ENCODE data around the gene MRPS7. TPM values are rescaled to one million over a fixed set of nuclear protein-coding genes. Genes with fewer than 3 reads are reported as not detected.

Gene MRPS7
- total and polyA plus RNA-seq, 9 of the 15 experiments (the other 6 are each of a cell fraction or from before 2014, with no cell fraction given): 107 to 244 (median 132) TPM

DNA sequence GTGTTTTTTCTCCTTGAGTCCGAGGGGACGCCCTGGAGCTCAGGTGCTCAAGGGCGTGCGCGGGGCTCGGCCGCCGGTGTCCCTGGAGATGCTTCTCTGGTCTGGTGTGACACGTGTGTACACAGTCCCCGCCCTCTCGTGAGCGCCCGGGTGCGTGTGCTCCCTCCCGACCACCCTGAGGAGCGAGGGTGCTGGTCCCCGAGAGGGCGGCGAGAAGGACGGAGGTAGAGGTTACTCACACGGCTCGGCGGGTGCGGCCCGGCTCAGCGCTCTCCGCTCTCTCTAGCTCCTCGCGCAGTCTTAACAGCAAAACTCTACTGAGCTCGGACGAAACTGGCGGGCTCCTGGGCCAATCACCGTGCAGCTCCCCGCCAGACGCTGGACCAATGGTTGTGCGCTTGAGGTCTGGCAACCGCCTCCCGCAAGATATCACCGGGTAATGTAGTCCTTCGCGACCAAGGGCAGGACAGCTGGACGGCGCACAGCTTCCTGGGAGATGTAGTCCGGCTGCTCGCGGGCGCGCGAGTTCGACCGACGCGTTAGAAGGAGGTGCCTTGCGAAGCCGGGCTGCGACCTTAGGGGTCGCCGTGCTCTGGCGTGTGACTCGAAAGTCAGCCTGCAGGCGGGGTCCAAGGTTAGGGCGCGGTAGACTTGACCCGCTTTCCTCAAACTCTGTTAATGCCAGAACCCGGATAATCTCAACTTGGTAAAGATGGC lies 27.6 kb downstream of the MRPS7 start, which contains the start of gene SLC25A19 (continued):
- TF ChIP-seq PHF8 (IDR thresholded peaks at IDR 0.05; ENCODE audit: borderline replicate concordance, low read length) (peak; percentile 88; the same call in 1 of the 2 replicates), ZFP30 (CRISPR knock-in tag; IDR thresholded peaks at IDR 0.05; ENCODE audit: borderline replicate concordance) (no peak), ZNF717 (CRISPR knock-in tag; IDR thresholded peaks at IDR 0.05) (no peak), CREBBP (IDR thresholded peaks at IDR 0.05; ENCODE audit: low read depth, low read length) (no peak), ETV6 (IDR thresholded peaks at IDR 0.05; ENCODE audit: borderline replicate concordance in 1 of 2, low read depth in 2 of 2, low read length in 1 of 2) (no peak), ETV6 (CRISPR knock-in tag; IDR thresholded peaks at IDR 0.05; ENCODE audit: borderline replicate concordance) (no peak), THRAP3 (IDR thresholded peaks at IDR 0.05; ENCODE audit: borderline replicate concordance) (no peak), TBP (optimal IDR thresholded peaks at IDR 0.05; ENCODE audit: low read depth, low read length) (peak; percentile 73), ZNF347 (CRISPR knock-in tag; IDR thresholded peaks at IDR 0.05; ENCODE audit: low read depth) (no peak), MXI1 (IDR thresholded peaks at IDR 0.05; ENCODE audit: low read depth, low read length) (peak; percentile 65), POLR2G (IDR thresholded peaks at IDR 0.05; ENCODE audit: low read depth, low read length) (peak; percentile 99), HDAC8 (tag; IDR thresholded peaks at IDR 0.05) (peak; percentile 40; the same call in 1 of the 2 replicates), NR4A1 (CRISPR knock-in tag; IDR thresholded peaks at IDR 0.05) (peak; percentile 10; the same call in 1 of the 2 replicates), NR4A1 (tag; IDR thresholded peaks at IDR 0.05) (no peak), ATF1 (CRISPR knock-in tag; IDR thresholded peaks at IDR 0.05) (peak; percentile 52; the same call in 1 of the 2 replicates), ATF1 (tag; IDR thresholded peaks at IDR 0.05) (peak; percentile 95), KLF1 (tag; IDR thresholded peaks at IDR 0.05) (peak; percentile 19; the same call in 1 of the 2 replicates), CBX5 (IDR thresholded peaks at IDR 0.05; ENCODE audit: borderline replicate concordance, low read depth) (no peak), ZNF263 (CRISPR knock-in tag; IDR thresholded peaks at IDR 0.05; ENCODE audit: borderline replicate concordance) (peak; percentile 47; the same call in 1 of the 2 replicates), ZBTB7A (IDR thresholded peaks at IDR 0.05; ENCODE audit: borderline replicate concordance, control insufficient read depth, low read depth, low read length) (peak; percentile 94), HEY1 (CRISPR knock-in tag; IDR thresholded peaks at IDR 0.05; ENCODE audit: borderline replicate concordance) (peak; percentile 58; the same call in 1 of the 2 replicates)
- TF ChIP-seq, protein P1, sequence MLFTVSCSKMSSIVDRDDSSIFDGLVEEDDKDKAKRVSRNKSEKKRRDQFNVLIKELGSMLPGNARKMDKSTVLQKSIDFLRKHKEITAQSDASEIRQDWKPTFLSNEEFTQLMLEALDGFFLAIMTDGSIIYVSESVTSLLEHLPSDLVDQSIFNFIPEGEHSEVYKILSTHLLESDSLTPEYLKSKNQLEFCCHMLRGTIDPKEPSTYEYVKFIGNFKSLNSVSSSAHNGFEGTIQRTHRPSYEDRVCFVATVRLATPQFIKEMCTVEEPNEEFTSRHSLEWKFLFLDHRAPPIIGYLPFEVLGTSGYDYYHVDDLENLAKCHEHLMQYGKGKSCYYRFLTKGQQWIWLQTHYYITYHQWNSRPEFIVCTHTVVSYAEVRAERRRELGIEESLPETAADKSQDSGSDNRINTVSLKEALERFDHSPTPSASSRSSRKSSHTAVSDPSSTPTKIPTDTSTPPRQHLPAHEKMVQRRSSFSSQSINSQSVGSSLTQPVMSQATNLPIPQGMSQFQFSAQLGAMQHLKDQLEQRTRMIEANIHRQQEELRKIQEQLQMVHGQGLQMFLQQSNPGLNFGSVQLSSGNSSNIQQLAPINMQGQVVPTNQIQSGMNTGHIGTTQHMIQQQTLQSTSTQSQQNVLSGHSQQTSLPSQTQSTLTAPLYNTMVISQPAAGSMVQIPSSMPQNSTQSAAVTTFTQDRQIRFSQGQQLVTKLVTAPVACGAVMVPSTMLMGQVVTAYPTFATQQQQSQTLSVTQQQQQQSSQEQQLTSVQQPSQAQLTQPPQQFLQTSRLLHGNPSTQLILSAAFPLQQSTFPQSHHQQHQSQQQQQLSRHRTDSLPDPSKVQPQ (CRISPR knock-in tag; IDR thresholded peaks at IDR 0.05; ENCODE audit: borderline replicate concordance): no peak
- TF ChIP-seq, protein P2, sequence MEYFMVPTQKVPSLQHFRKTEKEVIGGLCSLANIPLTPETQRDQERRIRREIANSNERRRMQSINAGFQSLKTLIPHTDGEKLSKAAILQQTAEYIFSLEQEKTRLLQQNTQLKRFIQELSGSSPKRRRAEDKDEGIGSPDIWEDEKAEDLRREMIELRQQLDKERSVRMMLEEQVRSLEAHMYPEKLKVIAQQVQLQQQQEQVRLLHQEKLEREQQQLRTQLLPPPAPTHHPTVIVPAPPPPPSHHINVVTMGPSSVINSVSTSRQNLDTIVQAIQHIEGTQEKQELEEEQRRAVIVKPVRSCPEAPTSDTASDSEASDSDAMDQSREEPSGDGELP (CRISPR knock-in tag; IDR thresholded peaks at IDR 0.05; ENCODE audit: borderline replicate concordance): peak; percentile 100
- TF ChIP-seq, protein P3, sequence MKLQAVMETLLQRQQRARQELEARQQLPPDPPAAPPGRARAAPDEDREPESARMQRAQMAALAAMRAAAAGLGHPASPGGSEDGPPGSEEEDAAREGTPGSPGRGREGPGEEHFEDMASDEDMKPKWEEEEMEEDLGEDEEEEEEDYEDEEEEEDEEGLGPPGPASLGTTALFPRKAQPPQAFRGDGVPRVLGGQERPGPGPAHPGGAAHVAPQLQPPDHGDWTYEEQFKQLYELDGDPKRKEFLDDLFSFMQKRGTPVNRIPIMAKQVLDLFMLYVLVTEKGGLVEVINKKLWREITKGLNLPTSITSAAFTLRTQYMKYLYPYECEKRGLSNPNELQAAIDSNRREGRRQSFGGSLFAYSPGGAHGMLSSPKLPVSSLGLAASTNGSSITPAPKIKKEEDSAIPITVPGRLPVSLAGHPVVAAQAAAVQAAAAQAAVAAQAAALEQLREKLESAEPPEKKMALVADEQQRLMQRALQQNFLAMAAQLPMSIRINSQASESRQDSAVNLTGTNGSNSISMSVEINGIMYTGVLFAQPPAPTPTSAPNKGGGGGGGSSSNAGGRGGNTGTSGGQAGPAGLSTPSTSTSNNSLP (IDR thresholded peaks at IDR 0.05; ENCODE audit: borderline replicate concordance, low read depth, low read length): peak; percentile 15; the same call in 1 of the 2 replicates

Data from K562 (cell line).